ENCODE data around the gene CLDN9.

Gene CLDN9

DNA sequence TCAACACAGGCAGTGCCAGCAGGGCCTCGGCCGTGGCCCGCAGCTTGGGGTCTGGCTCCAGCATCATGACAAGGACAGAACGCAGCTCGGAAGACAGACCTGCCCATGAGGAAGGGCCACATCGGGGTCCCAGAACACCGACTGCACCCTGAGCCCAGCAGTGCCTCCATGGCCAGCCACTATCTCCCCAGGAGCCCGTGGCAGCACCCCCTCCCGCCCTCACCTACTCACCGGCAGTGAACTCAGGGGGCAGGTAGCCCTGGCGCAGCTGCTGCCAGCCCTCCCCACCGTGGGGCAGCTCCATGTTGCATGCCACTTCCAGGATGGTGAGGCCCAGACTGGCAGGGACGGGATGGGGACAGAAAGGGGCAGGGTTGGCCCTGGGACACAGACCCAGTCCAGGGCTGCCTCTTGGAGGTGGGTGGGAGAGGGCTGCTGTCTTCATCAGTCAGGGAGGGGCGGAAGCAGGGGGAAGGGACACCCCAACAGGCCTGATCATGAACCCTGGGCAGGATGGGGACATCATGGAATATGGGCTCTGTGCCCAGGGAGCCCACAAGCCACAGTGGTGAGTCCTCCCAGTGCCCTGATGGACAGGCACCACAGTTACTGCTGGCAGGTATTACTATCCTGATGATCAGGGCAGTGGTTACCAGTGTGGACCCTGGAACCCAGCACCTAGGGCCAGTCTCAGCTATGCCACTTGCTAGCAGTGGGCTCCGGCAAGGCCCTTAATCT lies 38.2 kb upstream of the CLDN9 start (continued):
- TF ChIP-seq, protein P1, sequence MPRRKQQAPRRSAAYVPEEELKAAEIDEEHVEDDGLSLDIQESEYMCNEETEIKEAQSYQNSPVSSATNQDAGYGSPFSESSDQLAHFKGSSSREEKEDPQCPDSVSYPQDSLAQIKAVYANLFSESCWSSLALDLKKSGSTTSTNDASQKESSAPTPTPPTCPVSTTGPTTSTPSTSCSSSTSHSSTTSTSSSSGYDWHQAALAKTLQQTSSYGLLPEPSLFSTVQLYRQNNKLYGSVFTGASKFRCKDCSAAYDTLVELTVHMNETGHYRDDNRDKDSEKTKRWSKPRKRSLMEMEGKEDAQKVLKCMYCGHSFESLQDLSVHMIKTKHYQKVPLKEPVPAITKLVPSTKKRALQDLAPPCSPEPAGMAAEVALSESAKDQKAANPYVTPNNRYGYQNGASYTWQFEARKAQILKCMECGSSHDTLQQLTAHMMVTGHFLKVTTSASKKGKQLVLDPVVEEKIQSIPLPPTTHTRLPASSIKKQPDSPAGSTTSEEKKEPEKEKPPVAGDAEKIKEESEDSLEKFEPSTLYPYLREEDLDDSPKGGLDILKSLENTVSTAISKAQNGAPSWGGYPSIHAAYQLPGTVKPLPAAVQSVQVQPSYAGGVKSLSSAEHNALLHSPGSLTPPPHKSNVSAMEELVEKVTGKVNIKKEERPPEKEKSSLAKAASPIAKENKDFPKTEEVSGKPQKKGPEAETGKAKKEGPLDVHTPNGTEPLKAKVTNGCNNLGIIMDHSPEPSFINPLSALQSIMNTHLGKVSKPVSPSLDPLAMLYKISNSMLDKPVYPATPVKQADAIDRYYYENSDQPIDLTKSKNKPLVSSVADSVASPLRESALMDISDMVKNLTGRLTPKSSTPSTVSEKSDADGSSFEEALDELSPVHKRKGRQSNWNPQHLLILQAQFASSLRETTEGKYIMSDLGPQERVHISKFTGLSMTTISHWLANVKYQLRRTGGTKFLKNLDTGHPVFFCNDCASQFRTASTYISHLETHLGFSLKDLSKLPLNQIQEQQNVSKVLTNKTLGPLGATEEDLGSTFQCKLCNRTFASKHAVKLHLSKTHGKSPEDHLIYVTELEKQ (tag by site-specific recombination; IDR thresholded peaks at IDR 0.05; ENCODE audit: borderline replicate concordance) = no peak
- TF ChIP-seq ZNF311 (tag by site-specific recombination; IDR thresholded peaks at IDR 0.05; ENCODE audit: borderline replicate concordance) = no peak
- TF ChIP-seq, protein P2, sequence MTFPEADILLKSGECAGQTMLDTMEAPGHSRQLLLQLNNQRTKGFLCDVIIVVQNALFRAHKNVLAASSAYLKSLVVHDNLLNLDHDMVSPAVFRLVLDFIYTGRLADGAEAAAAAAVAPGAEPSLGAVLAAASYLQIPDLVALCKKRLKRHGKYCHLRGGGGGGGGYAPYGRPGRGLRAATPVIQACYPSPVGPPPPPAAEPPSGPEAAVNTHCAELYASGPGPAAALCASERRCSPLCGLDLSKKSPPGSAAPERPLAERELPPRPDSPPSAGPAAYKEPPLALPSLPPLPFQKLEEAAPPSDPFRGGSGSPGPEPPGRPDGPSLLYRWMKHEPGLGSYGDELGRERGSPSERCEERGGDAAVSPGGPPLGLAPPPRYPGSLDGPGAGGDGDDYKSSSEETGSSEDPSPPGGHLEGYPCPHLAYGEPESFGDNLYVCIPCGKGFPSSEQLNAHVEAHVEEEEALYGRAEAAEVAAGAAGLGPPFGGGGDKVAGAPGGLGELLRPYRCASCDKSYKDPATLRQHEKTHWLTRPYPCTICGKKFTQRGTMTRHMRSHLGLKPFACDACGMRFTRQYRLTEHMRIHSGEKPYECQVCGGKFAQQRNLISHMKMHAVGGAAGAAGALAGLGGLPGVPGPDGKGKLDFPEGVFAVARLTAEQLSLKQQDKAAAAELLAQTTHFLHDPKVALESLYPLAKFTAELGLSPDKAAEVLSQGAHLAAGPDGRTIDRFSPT (tag by site-specific recombination; IDR thresholded peaks at IDR 0.05) = peak; percentile 30
- no peak for TF ChIP-seq HOXD13 (CRISPR knock-in tag; IDR thresholded peaks at IDR 0.05; ENCODE audit: borderline replicate concordance)
- no peak for TF ChIP-seq BCL11B (tag by site-specific recombination; IDR thresholded peaks at IDR 0.05; ENCODE audit: low read depth)
- TF ChIP-seq KLF9 (tag by site-specific recombination; IDR thresholded peaks at IDR 0.05; ENCODE audit: low read depth) = no peak
- TF ChIP-seq ZNF600 (tag by site-specific recombination; IDR thresholded peaks at IDR 0.05) = peak; percentile 11; the same call in 1 of the 2 replicates
- peak; percentile 40; the same call in 1 of the 2 replicates for TF ChIP-seq ZNF341 (tag by site-specific recombination; IDR thresholded peaks at IDR 0.05; ENCODE audit: low read depth)

GRCh38 chr16:2975161-2975795 lies 37.4 kb upstream of the CLDN9 start:
- H3K9me3 ChIP-seq (ENCODE audit: control insufficient read depth, insufficient read depth, low read depth, low read length) = no peaks in the 10 kb centered on the region
- ChIA-PET CTCF (no interaction called here), POLR2A (interaction anchor here (0.6 to 1.0 kb wide), 3 partner anchors 9 to 46 kb away, joined by 4 read pairs; no protein-coding TSS in a partner anchor)
- no peak for TF ChIP-seq TRIM28 (IDR thresholded peaks at IDR 0.05; ENCODE audit: borderline replicate concordance, low read length)
- TF ChIP-seq, protein P3, sequence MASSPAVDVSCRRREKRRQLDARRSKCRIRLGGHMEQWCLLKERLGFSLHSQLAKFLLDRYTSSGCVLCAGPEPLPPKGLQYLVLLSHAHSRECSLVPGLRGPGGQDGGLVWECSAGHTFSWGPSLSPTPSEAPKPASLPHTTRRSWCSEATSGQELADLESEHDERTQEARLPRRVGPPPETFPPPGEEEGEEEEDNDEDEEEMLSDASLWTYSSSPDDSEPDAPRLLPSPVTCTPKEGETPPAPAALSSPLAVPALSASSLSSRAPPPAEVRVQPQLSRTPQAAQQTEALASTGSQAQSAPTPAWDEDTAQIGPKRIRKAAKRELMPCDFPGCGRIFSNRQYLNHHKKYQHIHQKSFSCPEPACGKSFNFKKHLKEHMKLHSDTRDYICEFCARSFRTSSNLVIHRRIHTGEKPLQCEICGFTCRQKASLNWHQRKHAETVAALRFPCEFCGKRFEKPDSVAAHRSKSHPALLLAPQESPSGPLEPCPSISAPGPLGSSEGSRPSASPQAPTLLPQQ (tag by site-specific recombination; IDR thresholded peaks at IDR 0.05) = peak; percentile 29; the same call in 1 of the 2 replicates
- peak; percentile 33; the same call in 1 of the 2 replicates for TF ChIP-seq GLIS2 (tag by site-specific recombination; IDR thresholded peaks at IDR 0.05)
- TF ChIP-seq, protein P2 (tag by site-specific recombination; IDR thresholded peaks at IDR 0.05) = peak; percentile 75
- TF ChIP-seq ZNF621 (tag by site-specific recombination; IDR thresholded peaks at IDR 0.05) = no peak
- TF ChIP-seq SCRT2 (tag by site-specific recombination; IDR thresholded peaks at IDR 0.05) = peak; percentile 28; the same call in 1 of the 2 replicates
- H3K36me3 ChIP-seq (ENCODE audit: control insufficient read depth in 2 of 2, insufficient read depth in 1 of 2, low read length in 2 of 2) = peaks cover 3 to 76% of the 10 kb centered on the region in 2 experiments; a peak in 2 of 3 replicates
- no peak overlapping the region for H3K4me3 ChIP-seq (ENCODE audit: low read depth, low read length)
- H3K4me1 ChIP-seq (ENCODE audit: control insufficient read depth, insufficient read depth, low read length) = peaks cover 8% of the 10 kb centered on the region
- H3K27ac ChIP-seq (ENCODE audit: extremely low read depth, low read depth, low read length) = no peak overlapping the region

Data from HEK293 (cell line).